BJ (cell line): Measurements from ENCODE around the gene BOD1. TPM values are rescaled to one million over a fixed set of nuclear protein-coding genes. Genes with fewer than 3 reads are reported as not detected.

ENCODE experiments used
- CTCF ChIA-PET: fragments of 350-600 bp; formaldehyde crosslinking; extraction: SDS; loops from one replicate; lab custom pipeline; 2021; ENCODE audit warnings: antibody characterized with exemption, inconsistent platforms; lab: Yijun Ruan, JAX
- POLR2A ChIA-PET: fragments of 300-600 bp; sonication (Branson Sonifier 250); formaldehyde crosslinking; extraction: SDS; loops from one replicate; lab custom pipeline; 2021; ENCODE audit warnings: antibody characterized with exemption; lab: Charles Lee
- DNase-seq: peaks from one replicate; pipeline ENCODE4 v3.0.0-alpha.2; 2011; ENCODE audit warnings: low read depth
- H3K27me3 ChIP-seq: 2 replicates; pipeline ENCODE4 v1.6.0; 2011; ENCODE audit warnings: low read length; ENCODE audit not compliant: control insufficient read depth, insufficient read depth
- H3K36me3 ChIP-seq: 2 replicates; pipeline ENCODE4 v1.5.1; 2011; ENCODE audit warnings: low read length; ENCODE audit not compliant: control insufficient read depth, insufficient read depth
- H3K4me3 ChIP-seq: 2 replicates; pipeline ENCODE4 v1.5.1; 2011; ENCODE audit warnings: low read depth, mild to moderate bottlenecking, control low read depth, low read length
- CTCF ChIP-seq: IDR thresholded peaks from 2 replicates; pipeline ENCODE4 v1.5.1; 2011; ENCODE audit warnings: low read depth, mild to moderate bottlenecking, control low read depth, inconsistent platforms, low read length, moderate library complexity; ENCODE audit not compliant: insufficient read depth
- polyA plus RNA-seq: library from polyadenylated mRNA; depleted of rRNA; stranded (reverse); fragments of >200 nt; gene quantifications from 2 replicates; pipeline ENCODE4 v1.2.3, GENCODE V29; 2011

The BOD1 gene
- polyA plus RNA-seq, 1 experiment, result 51.5 TPM

GRCh38 chr5:173563246-173563645 is 53.2 kb downstream of the BOD1 start:
- no peaks in the 10 kb centered on the region for H3K27me3 ChIP-seq
- ChIA-PET CTCF (no interaction called here), POLR2A (no interaction called here)
- no peak overlapping the region for H3K4me3 ChIP-seq
- TF ChIP-seq CTCF, result no peak
- DNase-seq, result no peak
- H3K36me3 ChIP-seq, result no peaks in the 10 kb centered on the region

- Histone ChIP-seq H3K36me3 (no peaks in the 10 kb centered on the region), H3K4me3 (no peak overlapping the region), H3K27me3 (no peaks in the 10 kb centered on the region)
- no peak for TF ChIP-seq CTCF
- ChIA-PET POLR2A (no interaction called here), CTCF (interaction anchor here (2.8 kb wide), 1 partner anchor 11 kb away, joined by 8 read pairs; no protein-coding TSS in a partner anchor)
- DNase-seq, result no peak
Measured at GRCh38 chr5:173562451-173562850, 54.0 kb downstream of the BOD1 start.
